Dermis microvascular lymphatic vessel endothelial cell (primary cell): ENCODE results near the gene ADH6. TPM values are rescaled to one million over a fixed set of nuclear protein-coding genes. Genes with fewer than 3 reads are reported as not detected.
"Not testable (repeated sequence)": the region's sequence is repeated elsewhere in the genome, so short reads cannot be mapped to it uniquely, and the experiment has no call there.

Experiments
- DNase-seq, 2 donors: peaks; one replicate each; pipeline versions ENCODE4 v3.0.0 to v3.0.0-alpha.2; 2010; ENCODE audit warnings: low read depth in 2 of 2
- total RNA-seq: library from RNA; depleted of rRNA; stranded (reverse); fragments of >200 nt; gene quantifications from 2 replicates; pipeline ENCODE4 v1.2.1, GENCODE V29; 2014

Gene ADH6
- total RNA-seq, 1 donor from 2014 or later: not detected

DNA sequence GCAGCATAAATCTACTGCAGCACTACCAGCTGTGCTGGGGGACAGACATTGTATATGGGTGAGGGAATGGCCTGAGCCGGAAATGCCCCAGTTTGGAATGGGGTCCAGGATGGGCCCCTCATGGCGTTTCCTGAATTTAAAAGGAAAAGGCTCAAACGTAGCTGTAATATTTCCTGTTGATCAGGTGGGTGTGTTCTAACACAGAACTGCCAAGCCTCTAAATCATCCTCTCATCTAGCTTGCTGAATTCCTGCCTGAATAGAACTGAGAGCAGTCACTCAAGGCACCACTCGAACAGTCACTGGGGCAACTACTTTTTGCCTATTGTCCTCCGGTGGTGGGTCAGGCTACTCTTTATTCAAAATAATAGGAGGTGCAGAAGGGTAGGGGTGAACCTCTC, 28.7 kb downstream of the ADH6 start:
- DNase-seq: no peak

DNA sequence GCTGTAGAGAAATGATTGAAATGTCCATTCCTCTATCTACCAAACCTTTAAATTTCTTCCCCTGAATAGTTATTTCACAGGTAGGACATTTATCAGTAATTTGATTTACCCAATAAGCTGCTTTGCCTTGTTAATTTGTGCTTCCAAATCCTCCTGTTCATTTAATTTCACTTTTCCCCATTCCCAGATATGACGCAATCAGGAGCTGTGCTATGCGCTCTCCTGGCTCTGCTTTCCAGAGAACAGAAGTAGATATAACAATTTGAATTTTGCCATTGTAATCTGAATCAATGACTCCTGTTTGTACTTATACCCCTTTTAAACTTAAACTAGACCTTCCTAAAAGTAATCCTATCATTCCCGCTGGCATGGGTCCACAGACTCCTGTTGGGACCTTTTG, 29.1 kb downstream of the ADH6 start:
- DNase-seq: not testable (repeated sequence)

DNA sequence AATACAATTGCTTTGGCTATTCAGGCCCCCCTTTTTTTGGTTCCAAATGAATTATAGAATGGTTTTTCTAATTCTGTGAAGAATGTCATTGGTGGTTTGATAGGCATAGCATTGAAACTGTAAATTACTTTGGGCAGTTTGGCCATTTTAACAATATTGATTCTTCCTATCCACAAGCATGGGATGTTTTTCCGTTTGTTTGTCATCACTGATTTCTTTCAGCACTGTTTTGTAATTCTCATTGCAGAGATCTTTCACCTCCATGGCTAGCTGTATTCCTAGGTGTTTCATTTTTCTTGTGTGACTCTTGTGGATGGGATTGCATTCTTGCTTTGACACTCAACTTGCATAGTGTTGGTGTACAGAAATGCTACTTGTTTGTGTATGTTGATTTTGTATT, 33.0 kb downstream of the ADH6 start:
- no peak for DNase-seq

DNA sequence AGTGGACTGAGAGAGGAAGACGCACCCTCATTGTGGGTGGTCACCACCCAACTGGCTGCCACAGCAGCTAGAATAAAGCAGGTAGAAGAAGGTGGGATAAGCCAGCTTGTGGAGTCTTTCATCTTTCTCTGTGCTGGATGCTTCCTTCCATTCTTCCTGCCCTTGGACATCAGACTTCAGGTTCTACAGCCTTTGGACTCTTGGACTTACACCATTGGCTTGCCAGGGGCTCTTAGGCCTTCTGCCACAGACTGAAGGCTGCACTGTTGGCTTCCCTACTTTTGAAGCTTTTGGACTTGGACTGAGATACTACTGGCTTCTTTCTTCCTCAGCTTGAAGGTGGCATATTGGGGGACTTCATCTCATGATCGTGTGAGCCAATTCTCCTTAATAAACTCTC, 33.5 kb downstream of the ADH6 start:
- DNase-seq: no peak

DNA sequence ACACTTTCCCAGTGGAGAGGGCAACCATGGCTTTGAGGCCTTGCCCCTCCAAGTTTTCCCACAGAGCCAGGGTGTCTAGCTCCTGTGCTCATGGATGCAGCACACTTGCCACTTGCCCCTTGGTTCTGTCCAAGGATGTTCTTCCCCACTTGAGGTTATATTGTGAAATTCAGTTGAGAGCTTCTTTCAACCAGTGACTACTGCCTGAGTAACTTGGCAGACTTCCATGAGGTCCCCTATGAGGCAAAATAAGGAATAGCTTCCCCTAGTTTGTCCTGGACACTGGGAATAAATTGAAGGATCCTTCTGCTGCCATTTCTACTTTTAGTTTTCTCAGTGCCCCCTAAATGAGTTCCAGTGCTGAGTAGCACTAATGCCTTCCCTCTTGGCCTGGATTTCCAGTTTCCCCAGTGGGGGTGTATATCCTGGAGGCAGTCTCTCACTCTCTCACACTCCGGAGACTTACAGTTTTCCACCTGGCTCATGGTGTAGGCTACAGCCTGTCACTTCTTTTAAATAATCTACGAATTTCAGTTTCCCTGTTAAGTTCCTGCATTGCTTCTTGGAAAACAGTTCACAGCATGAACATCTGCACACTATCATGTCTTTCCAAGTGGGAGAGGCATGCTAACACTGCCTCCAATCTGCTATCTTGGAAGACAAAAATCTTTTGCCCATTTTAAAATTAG, 38.5 kb downstream of the ADH6 start:
- DNase-seq: no peak

DNA sequence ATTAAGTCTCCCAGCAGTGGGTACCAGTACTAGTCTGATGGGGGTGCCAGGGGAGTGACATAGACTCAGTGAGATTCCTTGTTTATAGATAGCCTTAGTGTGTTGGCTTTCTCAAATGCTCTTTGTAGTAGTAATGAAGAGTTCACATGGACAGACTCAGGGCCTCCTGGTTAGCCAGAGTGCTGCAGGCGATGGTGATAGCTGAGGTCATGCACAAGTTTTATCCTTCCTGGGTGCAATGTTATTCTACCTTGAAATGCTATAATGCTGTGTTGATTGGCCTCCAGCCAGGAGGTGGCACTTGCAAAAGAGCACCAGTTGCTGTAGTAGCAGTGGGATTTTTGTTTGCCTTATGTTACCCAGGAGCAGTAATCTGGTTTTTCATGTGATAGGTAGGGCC, 39.4 kb downstream of the ADH6 start:
- no peak for DNase-seq

DNA sequence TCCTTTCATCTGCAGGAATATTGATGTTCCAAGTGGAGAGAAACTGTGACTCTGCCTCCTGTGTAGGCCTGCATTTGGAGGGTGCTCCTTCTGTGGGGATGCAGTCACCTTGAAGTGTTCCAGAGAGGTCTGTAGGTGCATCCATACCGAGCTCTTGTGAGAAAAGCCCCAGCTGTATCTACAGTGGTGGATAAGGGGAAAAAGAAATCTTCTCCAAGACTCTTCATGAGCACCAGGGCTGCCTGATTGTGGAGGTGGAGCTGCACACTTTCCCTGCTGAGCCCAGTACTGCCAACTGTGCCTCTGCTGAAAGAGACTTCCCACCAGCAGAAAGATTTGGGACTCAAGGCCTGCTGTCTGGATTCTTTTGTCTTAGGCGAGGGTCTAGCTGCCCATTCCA, 39.9 kb downstream of the ADH6 start:
- no peak for DNase-seq

DNA sequence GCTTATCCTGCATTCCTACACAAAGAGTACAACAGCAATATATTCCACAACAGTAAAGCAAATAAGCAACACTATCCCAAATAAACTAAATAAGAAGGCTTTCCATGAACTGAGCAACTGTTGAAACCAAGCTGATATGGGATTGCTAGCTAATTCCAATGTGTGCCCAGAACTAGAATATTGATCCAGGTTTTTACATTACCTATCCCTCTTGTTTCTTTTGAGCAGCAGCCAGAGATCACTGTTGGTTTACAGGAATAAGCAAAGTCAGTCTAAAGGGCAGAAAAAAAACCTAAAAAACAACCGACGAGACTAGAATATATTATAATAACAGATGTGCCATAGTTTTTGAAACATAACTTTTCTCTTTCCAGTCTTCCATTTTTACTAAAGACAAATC, 52.5 kb downstream of the ADH6 start:
- no peak for DNase-seq

DNA sequence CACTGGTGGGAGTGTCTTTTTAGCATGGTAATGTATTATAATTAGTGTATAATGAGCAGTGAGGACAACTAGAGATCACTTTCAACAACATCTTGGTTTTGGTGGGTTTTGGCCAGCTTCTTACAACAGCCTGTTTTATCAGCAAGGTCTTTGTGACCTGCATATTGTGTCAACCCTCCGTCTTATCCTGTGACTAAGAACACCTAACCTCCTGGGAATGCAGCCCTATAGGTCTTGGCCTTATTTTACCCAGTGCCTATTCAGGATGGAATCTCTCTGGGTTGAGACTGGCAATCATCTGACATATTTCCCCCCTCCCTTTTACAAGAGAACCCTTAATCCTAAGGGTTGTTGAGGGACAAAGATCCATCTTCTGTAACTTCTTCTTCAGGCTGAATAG, 53.1 kb downstream of the ADH6 start:
- DNase-seq: no peak

DNA sequence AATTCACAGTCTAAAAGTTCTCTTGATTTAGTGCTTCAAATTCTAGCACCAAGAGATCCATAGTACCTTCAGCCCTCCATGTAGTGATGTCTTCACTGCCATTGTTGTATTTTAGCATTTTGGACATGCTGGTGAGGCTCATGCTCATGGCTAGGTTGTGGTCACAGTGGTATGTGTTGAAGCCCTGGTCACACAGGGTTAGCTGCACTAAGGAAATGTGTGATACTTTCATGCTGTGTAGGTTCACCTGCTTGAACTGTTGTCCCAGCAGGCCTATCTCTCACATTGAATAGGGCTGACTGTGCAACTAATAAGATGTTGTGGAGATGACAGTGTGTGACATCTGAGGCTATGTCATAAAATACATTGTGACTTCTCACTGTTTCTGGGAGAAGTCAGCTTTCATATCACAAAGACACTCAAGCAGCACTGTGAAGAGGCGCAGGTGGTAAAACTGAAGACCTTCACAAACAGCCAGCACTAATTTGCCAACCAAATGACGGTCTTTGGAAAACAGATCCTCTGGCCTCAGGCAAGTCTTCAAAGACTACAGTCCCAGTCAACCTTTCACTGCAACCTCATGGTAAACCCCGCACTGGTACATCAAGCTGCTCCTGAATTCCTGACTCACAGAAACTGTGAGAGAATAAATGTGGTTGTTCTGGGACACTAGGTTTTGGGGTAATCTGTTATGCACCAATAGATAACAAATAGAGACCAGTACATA, 57.5 kb downstream of the ADH6 start:
- DNase-seq: no peak

DNA sequence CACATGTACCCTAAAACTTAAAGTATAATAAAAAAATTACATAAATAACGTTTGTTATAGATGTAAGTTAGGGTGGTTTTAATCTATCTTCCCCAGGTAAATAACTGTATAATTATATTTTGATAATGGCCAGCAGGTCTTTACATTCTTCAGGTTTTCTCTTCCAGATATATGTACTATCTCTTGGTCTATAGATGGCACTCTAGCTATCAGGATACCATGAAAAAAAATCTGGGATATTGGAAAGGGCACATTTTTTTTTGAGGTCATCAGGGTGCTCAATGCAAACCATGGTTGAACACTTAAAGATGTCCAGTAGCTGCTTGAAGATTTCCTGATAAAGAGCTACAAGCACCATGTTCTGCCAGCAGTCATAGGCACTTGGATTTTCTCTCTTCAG, 59.3 kb downstream of the ADH6 start:
- DNase-seq: no peak

DNA sequence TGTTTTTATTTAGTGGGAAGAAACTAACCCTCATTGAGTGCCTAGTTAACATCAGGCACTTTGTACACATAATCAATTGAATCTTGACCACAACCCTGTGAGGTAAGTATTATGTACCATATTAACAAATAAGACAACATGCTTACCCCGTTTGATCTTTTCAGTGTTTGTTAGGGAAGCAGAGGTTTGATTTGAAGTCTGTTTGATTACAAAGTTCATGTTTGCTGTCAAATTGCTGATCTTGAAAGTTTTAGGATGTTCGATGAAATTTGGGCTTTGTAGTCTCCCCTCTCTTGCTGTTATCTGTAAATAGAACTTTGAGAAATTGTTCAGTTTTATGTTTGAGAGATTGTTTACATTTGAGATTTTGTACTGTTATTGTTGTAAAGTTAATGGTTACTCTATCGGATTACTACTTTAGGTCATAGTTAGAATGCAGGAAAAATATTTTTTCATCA, 61.5 kb downstream of the ADH6 start:
- no peak for DNase-seq

DNA sequence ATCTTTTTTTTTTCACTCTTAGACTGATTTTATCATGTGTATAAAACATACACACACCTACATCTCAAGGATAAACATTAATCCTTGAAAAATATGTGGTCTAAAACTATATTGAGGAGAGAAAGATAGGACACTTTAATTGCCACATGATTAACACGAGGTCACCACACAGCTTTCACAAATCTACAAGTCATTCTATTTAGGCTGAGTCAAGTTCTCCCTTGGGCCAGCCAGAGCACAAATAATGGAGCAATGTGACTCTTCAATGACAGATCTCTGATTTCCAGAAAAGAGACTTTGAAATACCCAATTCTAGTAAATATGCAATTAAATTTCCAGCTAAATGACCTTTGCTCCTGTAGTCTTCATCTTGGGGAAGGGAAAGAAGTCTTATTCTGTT, 62.1 kb downstream of the ADH6 start:
- no peak for DNase-seq

DNA sequence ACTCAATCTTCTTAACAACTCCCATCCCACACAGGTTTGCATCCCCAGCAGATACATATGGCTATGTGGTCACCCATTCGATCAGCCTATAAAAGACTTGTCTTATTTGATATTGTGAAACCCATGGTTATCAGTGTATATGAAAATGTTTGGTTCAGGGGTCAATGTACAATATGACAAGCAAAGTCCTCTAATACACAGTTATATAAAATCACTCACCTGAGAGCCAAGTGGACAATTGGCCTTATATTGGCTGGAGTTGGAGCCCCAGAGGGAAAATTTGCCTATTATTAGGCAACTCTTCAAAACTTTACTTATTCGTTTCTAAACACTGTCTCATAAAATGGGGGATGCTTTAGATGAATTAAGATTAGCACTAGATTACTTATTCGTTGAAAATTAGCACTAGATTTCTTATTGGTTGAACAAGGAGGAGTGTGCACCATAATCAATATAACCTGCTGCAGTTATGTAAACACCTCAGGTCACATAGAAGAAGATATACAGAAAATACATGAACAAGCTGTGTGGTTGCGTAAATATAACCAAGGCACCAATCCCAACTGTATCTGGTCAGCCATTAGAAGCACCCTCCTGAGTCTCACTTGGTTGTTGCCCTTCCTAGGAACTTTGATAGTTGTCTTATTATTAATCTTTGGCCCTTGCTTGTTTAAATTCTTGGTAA, 64.2 kb downstream of the ADH6 start:
- DNase-seq: no peak

Other genes with a start within 250 kb of the ADH6 start
- 18.3 and 20.3 TPM in 2 replicates for gene METAP1, start 223.5 kb downstream of the ADH6 start, total RNA-seq
- gene ADH5, start 130.5 kb downstream of the ADH6 start, total RNA-seq: 43.1 and 54.3 TPM in 2 replicates
- gene ADH4, start 74.9 kb downstream of the ADH6 start, total RNA-seq: not detected in 2 replicates
- gene ADH1A, start 71.7 kb upstream of the ADH6 start, total RNA-seq: not detected in 2 replicates
- 0.13 TPM in 2 replicates for gene ADH1B, start 102.2 kb upstream of the ADH6 start, total RNA-seq
- gene ADH1C, start 133.5 kb upstream of the ADH6 start, total RNA-seq: not detected in 2 replicates
- gene ADH7, start 216.1 kb upstream of the ADH6 start, total RNA-seq: 0.13 TPM in 1 of 2 replicates, not detected in the other